ENCODE results near the gene TMEM100.

DNA sequence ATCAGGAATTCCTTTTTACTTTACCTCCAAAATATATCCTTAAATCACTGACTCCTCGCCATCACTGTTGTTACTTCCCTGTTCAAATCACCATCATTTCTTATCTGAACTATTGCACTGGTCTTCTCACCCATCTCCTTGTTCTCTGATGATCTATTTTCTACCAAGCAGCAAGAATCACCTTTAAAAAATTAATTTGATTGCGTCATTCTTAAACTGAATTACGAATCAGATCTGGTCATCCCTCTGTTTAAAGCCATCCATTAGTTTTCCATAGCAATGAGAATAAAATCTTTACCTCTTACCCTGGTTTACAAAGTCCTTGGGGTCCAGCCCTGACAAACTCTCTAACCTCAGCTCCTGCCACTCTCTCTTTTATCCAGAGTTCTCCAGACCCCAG lies 42.8 kb upstream of the TMEM100 start:
- TF ChIP-seq, protein P1, sequence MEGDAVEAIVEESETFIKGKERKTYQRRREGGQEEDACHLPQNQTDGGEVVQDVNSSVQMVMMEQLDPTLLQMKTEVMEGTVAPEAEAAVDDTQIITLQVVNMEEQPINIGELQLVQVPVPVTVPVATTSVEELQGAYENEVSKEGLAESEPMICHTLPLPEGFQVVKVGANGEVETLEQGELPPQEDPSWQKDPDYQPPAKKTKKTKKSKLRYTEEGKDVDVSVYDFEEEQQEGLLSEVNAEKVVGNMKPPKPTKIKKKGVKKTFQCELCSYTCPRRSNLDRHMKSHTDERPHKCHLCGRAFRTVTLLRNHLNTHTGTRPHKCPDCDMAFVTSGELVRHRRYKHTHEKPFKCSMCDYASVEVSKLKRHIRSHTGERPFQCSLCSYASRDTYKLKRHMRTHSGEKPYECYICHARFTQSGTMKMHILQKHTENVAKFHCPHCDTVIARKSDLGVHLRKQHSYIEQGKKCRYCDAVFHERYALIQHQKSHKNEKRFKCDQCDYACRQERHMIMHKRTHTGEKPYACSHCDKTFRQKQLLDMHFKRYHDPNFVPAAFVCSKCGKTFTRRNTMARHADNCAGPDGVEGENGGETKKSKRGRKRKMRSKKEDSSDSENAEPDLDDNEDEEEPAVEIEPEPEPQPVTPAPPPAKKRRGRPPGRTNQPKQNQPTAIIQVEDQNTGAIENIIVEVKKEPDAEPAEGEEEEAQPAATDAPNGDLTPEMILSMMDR (IDR thresholded peaks at IDR 0.05): no peak
- TF ChIP-seq ZFX (IDR thresholded peaks at IDR 0.05; ENCODE audit: borderline replicate concordance): no peak
